ENCODE results near the gene UBASH3B.

UBASH3B gene

DNA sequence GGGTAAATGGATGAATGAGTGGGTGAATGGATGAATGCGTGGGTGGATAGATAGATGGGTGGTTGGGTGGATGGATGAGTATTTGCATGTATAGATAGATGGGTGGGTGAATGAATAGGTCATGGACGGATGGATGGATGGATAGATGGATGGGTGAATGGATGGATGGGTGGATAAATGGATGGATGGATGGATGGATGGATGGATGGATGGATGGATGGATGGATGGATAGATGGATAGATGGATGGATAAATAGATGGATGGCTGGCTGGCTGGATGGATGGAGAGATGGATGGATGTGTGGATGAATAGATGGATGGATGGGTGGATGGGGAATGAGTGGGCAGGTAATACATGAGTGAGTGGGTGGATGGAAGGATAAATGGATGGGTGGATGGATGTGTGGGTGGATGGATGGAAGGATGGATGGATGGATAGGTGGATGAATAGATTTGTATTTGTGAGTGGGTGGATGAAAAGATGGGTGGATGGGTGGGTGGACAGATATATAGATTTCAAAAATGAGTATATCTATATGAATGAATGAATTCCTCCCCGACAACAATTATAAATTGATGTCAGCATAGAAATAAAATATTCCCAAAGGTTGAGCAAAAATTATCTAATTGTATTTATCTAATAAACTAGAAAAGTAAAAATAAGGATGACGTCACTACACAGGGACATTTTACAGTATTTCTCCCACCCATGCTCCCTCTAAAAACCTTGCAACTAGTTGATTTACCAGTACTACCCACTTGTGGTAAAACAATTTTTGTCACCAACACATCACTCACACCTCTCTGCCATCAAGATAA, 182.2 kb downstream of the UBASH3B start:
- TF ChIP-seq SIN3A (IDR thresholded peaks at IDR 0.05; ENCODE audit: borderline replicate concordance, insufficient read depth, low read length) (no peak), TAF1 (IDR thresholded peaks at IDR 0.05; ENCODE audit: borderline replicate concordance, insufficient read depth, low read length) (no peak), FOXP2 (optimal IDR thresholded peaks at IDR 0.05; ENCODE audit: borderline replicate concordance, extremely low read depth, extremely low read length, insufficient read depth) (no peak), POLR2AphosphoS5 (IDR thresholded peaks at IDR 0.05; ENCODE audit: low read depth, low read length) (no peak)
- TF ChIP-seq, protein P1, sequence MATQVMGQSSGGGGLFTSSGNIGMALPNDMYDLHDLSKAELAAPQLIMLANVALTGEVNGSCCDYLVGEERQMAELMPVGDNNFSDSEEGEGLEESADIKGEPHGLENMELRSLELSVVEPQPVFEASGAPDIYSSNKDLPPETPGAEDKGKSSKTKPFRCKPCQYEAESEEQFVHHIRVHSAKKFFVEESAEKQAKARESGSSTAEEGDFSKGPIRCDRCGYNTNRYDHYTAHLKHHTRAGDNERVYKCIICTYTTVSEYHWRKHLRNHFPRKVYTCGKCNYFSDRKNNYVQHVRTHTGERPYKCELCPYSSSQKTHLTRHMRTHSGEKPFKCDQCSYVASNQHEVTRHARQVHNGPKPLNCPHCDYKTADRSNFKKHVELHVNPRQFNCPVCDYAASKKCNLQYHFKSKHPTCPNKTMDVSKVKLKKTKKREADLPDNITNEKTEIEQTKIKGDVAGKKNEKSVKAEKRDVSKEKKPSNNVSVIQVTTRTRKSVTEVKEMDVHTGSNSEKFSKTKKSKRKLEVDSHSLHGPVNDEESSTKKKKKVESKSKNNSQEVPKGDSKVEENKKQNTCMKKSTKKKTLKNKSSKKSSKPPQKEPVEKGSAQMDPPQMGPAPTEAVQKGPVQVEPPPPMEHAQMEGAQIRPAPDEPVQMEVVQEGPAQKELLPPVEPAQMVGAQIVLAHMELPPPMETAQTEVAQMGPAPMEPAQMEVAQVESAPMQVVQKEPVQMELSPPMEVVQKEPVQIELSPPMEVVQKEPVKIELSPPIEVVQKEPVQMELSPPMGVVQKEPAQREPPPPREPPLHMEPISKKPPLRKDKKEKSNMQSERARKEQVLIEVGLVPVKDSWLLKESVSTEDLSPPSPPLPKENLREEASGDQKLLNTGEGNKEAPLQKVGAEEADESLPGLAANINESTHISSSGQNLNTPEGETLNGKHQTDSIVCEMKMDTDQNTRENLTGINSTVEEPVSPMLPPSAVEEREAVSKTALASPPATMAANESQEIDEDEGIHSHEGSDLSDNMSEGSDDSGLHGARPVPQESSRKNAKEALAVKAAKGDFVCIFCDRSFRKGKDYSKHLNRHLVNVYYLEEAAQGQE (IDR thresholded peaks at IDR 0.05; ENCODE audit: insufficient read depth in 1 of 2, low read depth in 2 of 2, low read length in 2 of 2), result no peak

DNA sequence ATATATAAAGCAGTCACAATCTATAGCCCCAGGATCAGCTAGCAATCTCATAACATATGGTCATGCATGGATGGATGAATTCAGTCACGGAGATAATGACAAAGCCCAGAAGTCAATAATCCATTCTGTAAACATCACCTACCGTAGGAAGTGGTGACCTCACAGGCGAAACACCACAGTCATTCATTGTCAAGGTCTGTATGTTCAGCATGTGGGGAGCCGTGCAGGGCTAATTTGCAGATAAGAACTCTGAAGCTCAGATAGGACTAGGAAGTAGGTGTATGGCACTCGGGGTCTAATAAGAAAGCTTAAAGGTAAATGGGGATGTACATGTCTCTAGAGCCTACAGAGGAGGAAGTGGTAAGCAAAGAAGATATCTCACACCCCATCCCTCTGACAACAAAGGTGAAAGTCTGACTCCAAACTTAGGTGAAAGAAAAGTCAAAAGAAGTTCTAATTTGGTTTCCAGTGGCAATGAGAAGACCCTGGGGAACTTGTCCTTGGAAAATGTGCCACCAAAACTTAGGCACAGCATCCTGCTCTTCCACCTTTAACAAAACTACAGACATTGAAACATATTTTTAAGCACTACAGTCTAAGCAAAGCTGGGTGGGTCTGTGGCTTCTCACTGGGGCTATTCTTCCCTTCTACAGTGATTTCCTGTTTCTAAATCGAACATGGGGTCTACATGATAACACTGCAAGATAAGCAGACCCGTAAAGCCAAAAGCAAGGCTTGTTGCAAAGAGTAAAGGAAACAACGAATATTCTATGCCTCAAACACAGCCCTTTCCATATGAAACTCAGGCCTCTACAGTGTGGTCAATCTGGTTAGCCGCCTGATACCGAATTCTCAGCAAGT, 188.0 kb downstream of the UBASH3B start:
- TF ChIP-seq SIN3A (IDR thresholded peaks at IDR 0.05; ENCODE audit: borderline replicate concordance, insufficient read depth, low read length), result no peak
- no peak for TF ChIP-seq TAF1 (IDR thresholded peaks at IDR 0.05; ENCODE audit: borderline replicate concordance, insufficient read depth, low read length)
- TF ChIP-seq, protein P1 (IDR thresholded peaks at IDR 0.05; ENCODE audit: insufficient read depth in 1 of 2, low read depth in 2 of 2, low read length in 2 of 2), result no peak
- TF ChIP-seq POLR2AphosphoS5 (IDR thresholded peaks at IDR 0.05; ENCODE audit: low read depth, low read length), result no peak
- no peak for TF ChIP-seq FOXP2 (optimal IDR thresholded peaks at IDR 0.05; ENCODE audit: borderline replicate concordance, extremely low read depth, extremely low read length, insufficient read depth)

- TF ChIP-seq FOXP2 (optimal IDR thresholded peaks at IDR 0.05; ENCODE audit: borderline replicate concordance, extremely low read depth, extremely low read length, insufficient read depth) (no peak), POLR2AphosphoS5 (IDR thresholded peaks at IDR 0.05; ENCODE audit: low read depth, low read length) (no peak), SIN3A (IDR thresholded peaks at IDR 0.05; ENCODE audit: borderline replicate concordance, insufficient read depth, low read length) (no peak), TAF1 (IDR thresholded peaks at IDR 0.05; ENCODE audit: borderline replicate concordance, insufficient read depth, low read length) (no peak)
- TF ChIP-seq, protein P1 (IDR thresholded peaks at IDR 0.05; ENCODE audit: insufficient read depth in 1 of 2, low read depth in 2 of 2, low read length in 2 of 2), result no peak
These were observed 191.9 kb downstream of the UBASH3B start for GRCh38 chr11:122847466-122847865.

GRCh38 chr11:122848186-122848585, 192.7 kb downstream of the UBASH3B start:
- TF ChIP-seq TAF1 (IDR thresholded peaks at IDR 0.05; ENCODE audit: borderline replicate concordance, insufficient read depth, low read length) (no peak), FOXP2 (optimal IDR thresholded peaks at IDR 0.05; ENCODE audit: borderline replicate concordance, extremely low read depth, extremely low read length, insufficient read depth) (no peak), SIN3A (IDR thresholded peaks at IDR 0.05; ENCODE audit: borderline replicate concordance, insufficient read depth, low read length) (no peak), POLR2AphosphoS5 (IDR thresholded peaks at IDR 0.05; ENCODE audit: low read depth, low read length) (no peak)
- TF ChIP-seq, protein P1 (IDR thresholded peaks at IDR 0.05; ENCODE audit: insufficient read depth in 1 of 2, low read depth in 2 of 2, low read length in 2 of 2), result no peak

Data from PFSK-1 (cell line).